ENCODE data around the gene PRKCA.

DNA sequence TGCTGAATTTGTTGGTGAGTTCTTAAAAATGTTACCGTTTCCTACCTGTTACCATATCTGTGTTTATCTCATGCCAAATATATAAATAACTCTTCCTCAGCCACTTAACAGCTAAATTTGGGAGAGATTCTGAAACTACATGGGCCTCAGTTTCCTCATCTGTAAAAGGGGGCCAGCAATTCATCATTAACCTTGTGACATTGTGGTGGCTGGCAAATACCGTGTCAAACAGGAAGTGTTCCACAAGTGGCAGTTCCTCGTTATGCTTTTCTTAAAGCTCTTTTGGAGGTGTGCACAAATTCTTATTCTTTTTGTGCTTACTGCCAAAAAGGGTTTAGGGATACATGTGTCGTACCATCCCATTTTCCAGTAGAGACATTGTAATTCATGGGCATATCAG is 312.1 kb downstream of the PRKCA start:
- TF ChIP-seq CTCF (IDR thresholded peaks at IDR 0.05) = no peak
- no peak for TF ChIP-seq POLR2A (IDR thresholded peaks at IDR 0.05)
